Gastroesophageal sphincter (tissue), 3 donors: ENCODE measurements around the gene BLTP3A.

Experiments used
- CTCF ChIP-seq, 4 experiments: fragments of 200-600 bp in 2 of 4; fragments of 450-650 bp in 2 of 4; sonication (generic) in 1 of 4; IDR thresholded peaks; one replicate each; pipeline ENCODE4 v1.5.1; 2017 to 2019; ENCODE audit warnings: antibody characterized with exemption in 4 of 4, mild to moderate bottlenecking in 2 of 4, moderate library complexity in 2 of 4
- EP300 ChIP-seq: sonication (generic); formaldehyde crosslinking; IDR thresholded peaks from one replicate; pipeline ENCODE4 v1.6.1; 2017; ENCODE audit warnings: antibody characterized with exemption, mild to moderate bottlenecking
- POLR2A ChIP-seq, 2 donors: fragments of 450-650 bp; IDR thresholded peaks; one replicate each; pipeline ENCODE4 v1.6.1; 2017; ENCODE audit warnings: antibody characterized with exemption in 2 of 2, mild to moderate bottlenecking in 2 of 2, moderate library complexity in 1 of 2
- POLR2AphosphoS5 ChIP-seq: sonication (generic); formaldehyde crosslinking; IDR thresholded peaks from one replicate; pipeline ENCODE4 v1.6.1; 2017; ENCODE audit warnings: antibody characterized with exemption

- TF ChIP-seq CTCF (IDR thresholded peaks at IDR 0.05) (no peak), POLR2A (IDR thresholded peaks at IDR 0.05) (no peak), POLR2AphosphoS5 (no peak), EP300 (no peak)
Observed at GRCh38 chr6:34816635-34817301, 24.9 kb downstream of the BLTP3A start.
